Measurements from ENCODE around the gene PTPN9. TPM values are rescaled to one million over a fixed set of nuclear protein-coding genes. Genes with fewer than 3 reads are reported as not detected.

PTPN9 gene
- total and polyA plus RNA-seq, 8 donors = 3.3 to 16.8 (median 7.3) TPM

DNA sequence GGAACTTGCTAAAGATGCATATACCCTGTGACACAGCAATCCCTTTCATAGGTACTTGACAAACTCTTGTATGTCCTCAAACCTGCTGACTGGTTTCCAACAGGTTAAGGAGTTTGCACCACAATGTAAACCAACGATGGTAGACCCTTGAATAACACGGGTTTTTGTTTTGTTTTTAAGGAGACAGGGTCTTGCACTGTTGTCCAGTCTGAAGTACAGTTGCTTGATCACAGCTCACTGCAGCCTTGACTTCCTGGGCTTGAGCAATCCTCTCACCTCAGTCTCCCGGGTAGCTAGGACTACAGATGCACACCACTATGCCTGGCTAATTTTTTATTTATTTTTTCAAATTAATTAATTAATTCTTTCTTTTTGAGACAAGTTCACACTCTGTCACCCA lies 151.0 kb downstream of the PTPN9 start:
- no peaks in the 10 kb centered on the region for H3K9me3 ChIP-seq
- H3K4me1 ChIP-seq = no peaks in the 10 kb centered on the region
- no peaks in the 10 kb centered on the region for H3K27me3 ChIP-seq
- no peak for FAIRE-seq
- intact Hi-C loops (cut with DNase I) = no loop called here
- no peak for ATAC-seq
- no peak overlapping the region for H3K27ac ChIP-seq
- DNase-seq = no peak
- TF ChIP-seq, protein P1, sequence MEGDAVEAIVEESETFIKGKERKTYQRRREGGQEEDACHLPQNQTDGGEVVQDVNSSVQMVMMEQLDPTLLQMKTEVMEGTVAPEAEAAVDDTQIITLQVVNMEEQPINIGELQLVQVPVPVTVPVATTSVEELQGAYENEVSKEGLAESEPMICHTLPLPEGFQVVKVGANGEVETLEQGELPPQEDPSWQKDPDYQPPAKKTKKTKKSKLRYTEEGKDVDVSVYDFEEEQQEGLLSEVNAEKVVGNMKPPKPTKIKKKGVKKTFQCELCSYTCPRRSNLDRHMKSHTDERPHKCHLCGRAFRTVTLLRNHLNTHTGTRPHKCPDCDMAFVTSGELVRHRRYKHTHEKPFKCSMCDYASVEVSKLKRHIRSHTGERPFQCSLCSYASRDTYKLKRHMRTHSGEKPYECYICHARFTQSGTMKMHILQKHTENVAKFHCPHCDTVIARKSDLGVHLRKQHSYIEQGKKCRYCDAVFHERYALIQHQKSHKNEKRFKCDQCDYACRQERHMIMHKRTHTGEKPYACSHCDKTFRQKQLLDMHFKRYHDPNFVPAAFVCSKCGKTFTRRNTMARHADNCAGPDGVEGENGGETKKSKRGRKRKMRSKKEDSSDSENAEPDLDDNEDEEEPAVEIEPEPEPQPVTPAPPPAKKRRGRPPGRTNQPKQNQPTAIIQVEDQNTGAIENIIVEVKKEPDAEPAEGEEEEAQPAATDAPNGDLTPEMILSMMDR (IDR thresholded peaks at IDR 0.05) = no peak
- peaks cover 0 to 21% (median 4%) of the 10 kb centered on the region in 3 donors for H3K36me3 ChIP-seq
- no peak overlapping the region for H3K4me3 ChIP-seq
- WGBS, 2 donors = 85 to 87% methylated on average over 3 of the region's 3 CpGs

- WGBS, 2 donors = 39 to 46% methylated on average over 3 of the region's 3 CpGs
- Histone ChIP-seq H3K27me3 (no peaks in the 10 kb centered on the region), H3K4me1 (no peaks in the 10 kb centered on the region), H3K9me3 (no peaks in the 10 kb centered on the region), H3K4me3 (no peak overlapping the region), H3K27ac (no peak overlapping the region), H3K36me3 (peaks cover 0 to 28% (median 4%) of the 10 kb centered on the region in 3 donors)
- ATAC-seq (no peak), FAIRE-seq (no peak), DNase-seq (no peak)
- TF ChIP-seq, protein P1 (IDR thresholded peaks at IDR 0.05) = no peak
- intact Hi-C loops (cut with DNase I) = no loop called here
These were observed 153.1 kb downstream of the PTPN9 start for GRCh38 chr15:75425966-75426500.

GRCh38 chr15:75422554-75422953 lies 156.6 kb downstream of the PTPN9 start:
- ATAC-seq (no peak), DNase-seq (no peak), FAIRE-seq (no peak)
- WGBS, 2 donors = 95 to 97% methylated on average over 5 of the region's 5 CpGs
- Histone ChIP-seq H3K27ac (no peak overlapping the region), H3K4me1 (peaks cover 0 to 7% (median 0%) of the 10 kb centered on the region in 3 donors), H3K27me3 (no peaks in the 10 kb centered on the region), H3K4me3 (no peak overlapping the region), H3K36me3 (peaks cover 0 to 7% (median 4%) of the 10 kb centered on the region in 3 donors), H3K9me3 (no peaks in the 10 kb centered on the region)
- TF ChIP-seq, protein P1 (IDR thresholded peaks at IDR 0.05) = no peak
- intact Hi-C loops (cut with DNase I) = no loop called here

DNA sequence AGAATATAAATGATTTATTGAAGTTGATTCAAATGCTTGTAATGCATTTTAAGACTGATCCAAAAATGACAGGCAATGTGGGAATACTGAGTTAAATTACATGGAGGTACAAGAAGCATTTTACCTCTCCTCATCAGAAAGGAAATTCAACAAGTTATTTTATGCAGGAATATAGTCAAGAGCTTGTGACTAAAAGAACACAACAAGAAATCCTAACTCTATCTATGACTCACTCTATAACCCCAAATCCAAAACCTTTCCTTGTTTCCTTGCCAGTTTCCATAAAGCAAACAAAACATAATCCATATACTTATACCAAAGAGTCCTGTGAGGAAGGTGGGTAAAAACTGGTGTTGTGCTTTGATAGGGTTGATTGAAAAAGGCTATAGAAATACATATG lies 158.4 kb downstream of the PTPN9 start:
- Histone ChIP-seq H3K36me3 (peaks cover 0 to 7% (median 0%) of the 10 kb centered on the region in 3 donors), H3K4me1 (peaks cover 0 to 7% (median 0%) of the 10 kb centered on the region in 3 donors), H3K27ac (peak overlapping the region in 1 of 4 donors; percentile 38), H3K4me3 (no peak overlapping the region), H3K9me3 (no peaks in the 10 kb centered on the region), H3K27me3 (no peaks in the 10 kb centered on the region)
- DNase-seq = no peak
- intact Hi-C loops (cut with DNase I) = no loop called here
- ATAC-seq = peak; percentile 72 to 91 (median 78)
- FAIRE-seq = no peak
- TF ChIP-seq, protein P1 (IDR thresholded peaks at IDR 0.05) = no peak

- no peaks in the 10 kb centered on the region for H3K9me3 ChIP-seq
- DNase-seq (no peak), ATAC-seq (no peak), FAIRE-seq (no peak)
- no peaks in the 10 kb centered on the region for H3K27me3 ChIP-seq
- intact Hi-C loops (cut with DNase I) = no loop called here
- peaks cover 0 to 19% (median 14%) of the 10 kb centered on the region in 3 donors for H3K36me3 ChIP-seq
- WGBS, 2 donors = 98 to 100% methylated on average over 1 of the region's 1 CpG
- H3K4me3 ChIP-seq = no peak overlapping the region
- TF ChIP-seq, protein P1 (IDR thresholded peaks at IDR 0.05) = no peak
- peaks cover 0 to 7% (median 0%) of the 10 kb centered on the region in 3 donors for H3K4me1 ChIP-seq
- H3K27ac ChIP-seq = no peak overlapping the region
These were observed 162.5 kb downstream of the PTPN9 start for GRCh38 chr15:75416584-75416983.

Data from pancreas (tissue), 10 donors.